Measurements from ENCODE around the gene MALRD1.

The MALRD1 gene

GRCh38 chr10:19659920-19660655 is 611.5 kb downstream of the MALRD1 start:
- DNase-seq = no peak
- no peak for TF ChIP-seq CTCF (IDR thresholded peaks at IDR 0.05; ENCODE audit: low read depth, low read length)

DNA sequence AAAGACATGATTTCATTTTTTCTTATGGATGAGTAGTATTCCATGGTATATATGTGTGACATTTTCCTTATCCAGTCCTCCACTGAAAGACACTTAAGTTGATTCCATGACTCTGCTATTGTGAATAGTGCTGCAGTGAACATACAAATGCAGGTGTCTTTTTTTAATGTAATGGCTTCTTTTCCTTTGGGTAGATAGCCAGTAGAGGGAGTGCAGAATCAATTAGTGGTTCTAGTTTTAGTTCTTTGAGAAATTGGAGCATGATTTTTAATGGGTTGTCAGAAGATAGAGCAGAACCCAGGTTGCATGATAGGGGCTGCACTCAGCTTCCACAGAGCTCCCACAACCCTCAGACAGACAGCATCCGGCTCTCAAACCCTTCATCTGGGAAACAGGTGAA is 614.7 kb downstream of the MALRD1 start:
- H3K4me3 ChIP-seq (ENCODE audit: low read depth, low read length) = no peak overlapping the region
- TF ChIP-seq CTCF (IDR thresholded peaks at IDR 0.05; ENCODE audit: low read depth, low read length) = no peak
- DNase-seq = no peak
- H3K36me3 ChIP-seq = no peaks in the 10 kb centered on the region
- H3K27me3 ChIP-seq (ENCODE audit: insufficient read depth, low read depth, severe bottlenecking) = no peaks in the 10 kb centered on the region
- no peaks in the 10 kb centered on the region for H3K9me3 ChIP-seq (ENCODE audit: severe bottlenecking)
- H3K27ac ChIP-seq = no peak overlapping the region

More at GRCh38 chr10:19659920-19660655, 611.5 kb downstream of the MALRD1 start:
- Histone ChIP-seq H3K27ac (no peak overlapping the region), H3K9me3 (ENCODE audit: severe bottlenecking) (no peaks in the 10 kb centered on the region), H3K4me3 (ENCODE audit: low read depth, low read length) (no peak overlapping the region), H3K27me3 (ENCODE audit: insufficient read depth, low read depth, severe bottlenecking) (no peaks in the 10 kb centered on the region), H3K36me3 (no peaks in the 10 kb centered on the region)

DNA sequence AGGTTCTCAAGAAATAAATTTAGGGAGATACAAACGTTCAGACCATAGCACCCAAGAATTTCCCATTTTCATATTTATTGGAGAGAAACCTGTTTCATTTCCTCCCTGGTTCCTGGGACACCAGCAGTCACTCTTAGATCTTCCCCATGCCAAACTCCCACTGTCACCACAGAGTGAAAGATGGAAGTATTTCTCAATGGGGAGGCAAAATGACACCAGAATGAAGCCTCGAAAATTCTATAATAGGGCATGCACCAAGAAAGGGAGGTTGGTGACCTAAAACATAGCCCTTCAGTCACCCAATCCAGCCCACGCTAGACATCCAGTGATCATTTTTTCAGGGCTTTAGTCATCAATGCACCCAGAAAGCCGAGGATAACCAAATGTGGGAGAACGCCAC is 619.5 kb downstream of the MALRD1 start:
- Histone ChIP-seq H3K27ac (no peak overlapping the region), H3K27me3 (ENCODE audit: insufficient read depth, low read depth, severe bottlenecking) (no peaks in the 10 kb centered on the region), H3K36me3 (no peaks in the 10 kb centered on the region), H3K9me3 (ENCODE audit: severe bottlenecking) (no peaks in the 10 kb centered on the region), H3K4me3 (ENCODE audit: low read depth, low read length) (no peak overlapping the region)
- DNase-seq = no peak
- no peak for TF ChIP-seq CTCF (IDR thresholded peaks at IDR 0.05; ENCODE audit: low read depth, low read length)

DNA sequence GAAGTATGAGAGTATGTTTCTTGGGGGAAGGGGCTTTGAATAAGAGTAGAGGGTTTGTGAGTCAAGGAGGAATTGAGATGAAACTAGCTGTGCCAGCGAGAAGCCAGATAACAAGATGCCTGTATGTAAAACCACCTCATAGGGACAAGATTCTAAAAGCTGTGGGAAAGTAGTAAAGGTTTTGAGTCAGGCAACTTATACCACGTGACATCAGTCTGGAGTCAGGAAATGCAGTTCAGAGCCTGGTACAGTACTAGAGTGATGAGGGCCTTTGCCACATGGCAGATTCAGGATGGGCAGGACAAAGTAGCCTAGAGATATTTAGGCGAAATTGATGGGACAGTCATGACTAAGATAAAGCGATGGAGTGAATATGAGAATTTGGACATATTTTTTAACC is 627.5 kb downstream of the MALRD1 start:
- DNase-seq = no peak
- H3K36me3 ChIP-seq = no peaks in the 10 kb centered on the region
- no peaks in the 10 kb centered on the region for H3K9me3 ChIP-seq (ENCODE audit: severe bottlenecking)
- no peak for TF ChIP-seq CTCF (IDR thresholded peaks at IDR 0.05; ENCODE audit: low read depth, low read length)
- no peak overlapping the region for H3K27ac ChIP-seq
- no peaks in the 10 kb centered on the region for H3K27me3 ChIP-seq (ENCODE audit: insufficient read depth, low read depth, severe bottlenecking)
- no peak overlapping the region for H3K4me3 ChIP-seq (ENCODE audit: low read depth, low read length)

GRCh38 chr10:19683356-19683755 is 634.8 kb downstream of the MALRD1 start:
- Histone ChIP-seq H3K9me3 (ENCODE audit: severe bottlenecking) (no peaks in the 10 kb centered on the region), H3K27me3 (ENCODE audit: insufficient read depth, low read depth, severe bottlenecking) (no peaks in the 10 kb centered on the region), H3K36me3 (no peaks in the 10 kb centered on the region), H3K27ac (no peak overlapping the region), H3K4me3 (ENCODE audit: low read depth, low read length) (no peak overlapping the region)
- no peak for TF ChIP-seq CTCF (IDR thresholded peaks at IDR 0.05; ENCODE audit: low read depth, low read length)
- no peak for DNase-seq

DNA sequence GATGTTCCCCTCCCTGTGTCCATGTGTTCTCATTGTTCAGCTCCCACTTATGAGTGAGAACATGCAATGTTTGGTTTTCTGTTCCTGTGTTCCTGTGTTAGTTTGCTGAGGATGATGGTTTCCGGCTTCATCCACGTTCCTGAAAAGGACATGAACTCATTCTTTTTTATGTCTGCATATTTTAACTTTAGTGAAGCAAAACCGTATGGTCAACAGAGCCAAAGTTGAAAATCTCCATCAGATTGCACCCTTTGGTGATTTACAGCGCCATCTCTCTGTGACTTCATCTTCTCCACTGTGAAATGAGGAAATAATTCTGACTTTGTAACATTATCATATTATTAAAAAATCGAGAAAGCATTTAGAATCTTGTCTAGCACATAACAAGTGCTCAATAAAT is 635.4 kb downstream of the MALRD1 start:
- H3K27ac ChIP-seq = no peak overlapping the region
- H3K36me3 ChIP-seq = no peaks in the 10 kb centered on the region
- TF ChIP-seq CTCF (IDR thresholded peaks at IDR 0.05; ENCODE audit: low read depth, low read length) = no peak
- no peak overlapping the region for H3K4me3 ChIP-seq (ENCODE audit: low read depth, low read length)
- H3K27me3 ChIP-seq (ENCODE audit: insufficient read depth, low read depth, severe bottlenecking) = no peaks in the 10 kb centered on the region
- H3K9me3 ChIP-seq (ENCODE audit: severe bottlenecking) = no peaks in the 10 kb centered on the region
- DNase-seq = no peak

Measured in WERI-Rb-1 (cell line).